HEK293 (cell line): ENCODE results near the gene RAB1B.

Experiments
- GLI4 ChIP-seq: fragments of 450-650 bp; formaldehyde crosslinking; IDR thresholded peaks from 2 replicates; pipeline ENCODE4 v1.5.1; 2016; ENCODE audit warnings: missing biosample characterization, missing genetic modification characterization
- IKZF3 ChIP-seq: fragments of 450-650 bp; IDR thresholded peaks from 2 replicates; pipeline ENCODE4 v1.5.0; 2018; ENCODE audit warnings: missing biosample characterization, mild to moderate bottlenecking, missing genetic modification characterization, moderate library complexity
- KLF1 ChIP-seq: fragments of 450-650 bp; formaldehyde crosslinking; IDR thresholded peaks from 2 replicates; pipeline ENCODE4 v1.5.1; 2016; ENCODE audit warnings: missing biosample characterization, missing genetic modification characterization
- KLF17 ChIP-seq: fragments of 450-650 bp; formaldehyde crosslinking; IDR thresholded peaks from 2 replicates; pipeline ENCODE4 v1.5.1; 2016; ENCODE audit warnings: missing biosample characterization, missing genetic modification characterization
- PATZ1 ChIP-seq: fragments of 450-650 bp; formaldehyde crosslinking; IDR thresholded peaks from 2 replicates; pipeline ENCODE4 v1.5.1; 2016; ENCODE audit warnings: missing biosample characterization, missing genetic modification characterization
- SETDB1 ChIP-seq: IDR thresholded peaks from one replicate; pipeline ENCODE4 v1.6.1; 2017; ENCODE audit warnings: mild to moderate bottlenecking, low read length, moderate library complexity, mixed read lengths; ENCODE audit not compliant: insufficient read length
- ZBTB10 ChIP-seq: fragments of 450-650 bp; formaldehyde crosslinking; IDR thresholded peaks from 2 replicates; pipeline ENCODE4 v1.5.1; 2016; ENCODE audit warnings: missing biosample characterization, missing genetic modification characterization
- ZBTB48 ChIP-seq: fragments of 450-650 bp; formaldehyde crosslinking; IDR thresholded peaks from 2 replicates; pipeline ENCODE4 v1.5.1; 2016; ENCODE audit warnings: missing biosample characterization, missing genetic modification characterization
- ZBTB6 ChIP-seq: fragments of 450-650 bp; formaldehyde crosslinking; IDR thresholded peaks from 2 replicates; pipeline ENCODE4 v1.5.1; 2017; ENCODE audit warnings: missing biosample characterization, missing genetic modification characterization
- ZIC2 ChIP-seq: fragments of 450-650 bp; formaldehyde crosslinking; IDR thresholded peaks from 2 replicates; pipeline ENCODE4 v1.5.1; 2016; ENCODE audit warnings: missing biosample characterization, missing genetic modification characterization
- ZNF121 ChIP-seq: fragments of 450-650 bp; formaldehyde crosslinking; IDR thresholded peaks from 2 replicates; pipeline ENCODE4 v1.5.1; 2016; ENCODE audit warnings: missing biosample characterization, missing genetic modification characterization
- ZNF311 ChIP-seq: fragments of 450-650 bp; formaldehyde crosslinking; IDR thresholded peaks from 2 replicates; pipeline ENCODE4 v1.5.1; 2017; ENCODE audit warnings: missing biosample characterization, missing genetic modification characterization, borderline replicate concordance
- ZNF324 ChIP-seq: fragments of 450-650 bp; formaldehyde crosslinking; IDR thresholded peaks from 2 replicates; pipeline ENCODE4 v1.5.1; 2016; ENCODE audit warnings: missing biosample characterization, missing genetic modification characterization
- ZNF341 ChIP-seq: fragments of 450-650 bp; formaldehyde crosslinking; IDR thresholded peaks from 2 replicates; pipeline ENCODE4; 2016; ENCODE audit warnings: low read depth, missing biosample characterization, missing genetic modification characterization
- ZNF449 ChIP-seq: fragments of 450-650 bp; formaldehyde crosslinking; IDR thresholded peaks from 2 replicates; pipeline ENCODE4 v1.5.1; 2017; ENCODE audit warnings: missing biosample characterization, mild to moderate bottlenecking, missing genetic modification characterization, moderate library complexity
- ZNF530 ChIP-seq: fragments of 450-650 bp; formaldehyde crosslinking; IDR thresholded peaks from 2 replicates; pipeline ENCODE4 v1.5.1; 2016; ENCODE audit warnings: low read depth, missing biosample characterization, missing genetic modification characterization
- ZNF580 ChIP-seq: fragments of 450-650 bp; formaldehyde crosslinking; IDR thresholded peaks from 2 replicates; pipeline ENCODE4 v1.5.1; 2016; ENCODE audit warnings: missing biosample characterization, missing genetic modification characterization
- ZNF629 ChIP-seq: fragments of 450-650 bp; formaldehyde crosslinking; IDR thresholded peaks from 2 replicates; pipeline ENCODE4 v1.5.1; 2017; ENCODE audit warnings: missing biosample characterization, missing genetic modification characterization
- ZNF654 ChIP-seq: fragments of 450-650 bp; formaldehyde crosslinking; IDR thresholded peaks from 2 replicates; pipeline ENCODE4 v1.5.1; 2016; ENCODE audit warnings: low read depth, missing biosample characterization, missing genetic modification characterization
- ZNF660 ChIP-seq: fragments of 450-650 bp; IDR thresholded peaks from 2 replicates; pipeline ENCODE4 v1.5.1; 2018; ENCODE audit warnings: missing biosample characterization, mild to moderate bottlenecking, missing genetic modification characterization
- ZNF670 ChIP-seq: fragments of 450-650 bp; formaldehyde crosslinking; IDR thresholded peaks from 2 replicates; pipeline ENCODE4 v1.5.1; 2016; ENCODE audit warnings: missing biosample characterization, missing genetic modification characterization, low read depth
- ZNF692 ChIP-seq: fragments of 450-650 bp; formaldehyde crosslinking; IDR thresholded peaks from 2 replicates; pipeline ENCODE4 v1.5.1; 2016; ENCODE audit warnings: missing biosample characterization, missing genetic modification characterization
- ZNF76 ChIP-seq: fragments of 450-650 bp; formaldehyde crosslinking; IDR thresholded peaks from 2 replicates; pipeline ENCODE4; 2016; ENCODE audit warnings: low read depth, missing biosample characterization, missing genetic modification characterization, borderline replicate concordance
- ZSCAN18 ChIP-seq: fragments of 450-650 bp; formaldehyde crosslinking; IDR thresholded peaks from 2 replicates; pipeline ENCODE4 v1.5.1; 2016; ENCODE audit warnings: missing biosample characterization, missing genetic modification characterization
- ZSCAN30 ChIP-seq: fragments of 450-650 bp; IDR thresholded peaks from 2 replicates; pipeline ENCODE4 v1.5.1; 2018; ENCODE audit warnings: missing biosample characterization, mild to moderate bottlenecking, missing genetic modification characterization, moderate library complexity

Gene RAB1B

GRCh38 chr11:66282468-66283455, 14.3 kb downstream of the RAB1B start (continued):
- TF ChIP-seq ZBTB10 (tag by site-specific recombination): 0 out of 2 replicates have a peak, but pooled peaks have one; percentile 17
- peak; percentile 32; the same call in 1 of the 2 replicates for TF ChIP-seq ZNF692 (tag by site-specific recombination)
- TF ChIP-seq ZBTB6 (tag by site-specific recombination): 0 out of 2 replicates have a peak, but pooled peaks have one; percentile 8
- no peak for TF ChIP-seq GLI4
- TF ChIP-seq ZNF660 (tag by site-specific recombination): 0 out of 2 replicates have a peak, but pooled peaks have one; percentile 35
- no peak for TF ChIP-seq ZNF311 (tag by site-specific recombination)
- no peak for TF ChIP-seq SETDB1
- no peak for TF ChIP-seq ZNF580 (tag by site-specific recombination)
- TF ChIP-seq ZIC2: 0 out of 2 replicates have a peak, but pooled peaks have one; percentile 28
- 0 out of 2 replicates have a peak, but pooled peaks have one; percentile 28 for TF ChIP-seq KLF17 (tag by site-specific recombination)
- TF ChIP-seq KLF1 (tag by site-specific recombination): no peak
- no peak for TF ChIP-seq ZNF121 (tag by site-specific recombination)
- TF ChIP-seq ZSCAN18 (tag by site-specific recombination): no peak
- TF ChIP-seq ZNF629 (tag by site-specific recombination): peak; percentile 24; the same call in 1 of the 2 replicates
- no peak for TF ChIP-seq ZBTB48 (tag by site-specific recombination)
- TF ChIP-seq ZNF324 (tag by site-specific recombination): 0 out of 2 replicates have a peak, but pooled peaks have one; percentile 23
- no peak for TF ChIP-seq ZNF449
- no peak for TF ChIP-seq ZNF76 (tag by site-specific recombination)
- no peak for TF ChIP-seq PATZ1 (tag by site-specific recombination)
- no peak for TF ChIP-seq ZNF530 (tag by site-specific recombination)
- TF ChIP-seq IKZF3 (tag by site-specific recombination): 0 out of 2 replicates have a peak, but pooled peaks have one; percentile 38
- peak; percentile 60; the same call in 1 of the 2 replicates for TF ChIP-seq ZSCAN30 (tag by site-specific recombination)
- TF ChIP-seq ZNF654: 0 out of 2 replicates have a peak, but pooled peaks have one; percentile 8
- peak; percentile 81 for TF ChIP-seq ZNF341 (tag by site-specific recombination)
- TF ChIP-seq ZNF670 (tag by site-specific recombination): no peak
